ENCODE results near the gene VRTN.
"Not testable (repeated sequence)": the region's sequence is repeated elsewhere in the genome, so short reads cannot be mapped to it uniquely, and the experiment has no call there.

The VRTN gene

GRCh38 chr14:74348241-74348734, at the start of gene VRTN:
VRTN (plus strand) TSS chr14:74348471; CDS start chr14:74356784, 8,313 bp downstream.
- no peak for DNase-seq

GRCh38 chr14:74299061-74299545, 49.2 kb upstream of the VRTN start:
- peak; percentile 39 for DNase-seq

- DNase-seq = no peak
Observed at GRCh38 chr14:74301594-74302151, 46.6 kb upstream of the VRTN start.

- peak; percentile 68 for DNase-seq
Observed at GRCh38 chr14:74302152-74302628, 46.1 kb upstream of the VRTN start.

GRCh38 chr14:74302634-74303569, 45.4 kb upstream of the VRTN start, which contains the start of gene ABCD4:
ABCD4 (minus strand) TSS chr14:74302934; CDS start chr14:74302912, 22 bp downstream.
- DNase-seq = peak; percentile 95

GRCh38 chr14:74308695-74309094, 39.6 kb upstream of the VRTN start:
- DNase-seq = no peak

- DNase-seq = no peak
Observed at GRCh38 chr14:74309125-74310022, 38.9 kb upstream of the VRTN start.

GRCh38 chr14:74312161-74312560, 36.1 kb upstream of the VRTN start:
- DNase-seq = no peak

GRCh38 chr14:74313601-74314000, 34.7 kb upstream of the VRTN start:
- no peak for DNase-seq

GRCh38 chr14:74314576-74314975, 33.7 kb upstream of the VRTN start:
- DNase-seq = no peak

GRCh38 chr14:74324931-74325361, 23.3 kb upstream of the VRTN start:
- peak; percentile 12 for DNase-seq

GRCh38 chr14:74325446-74325845, 22.8 kb upstream of the VRTN start:
- DNase-seq = no peak

- no peak for DNase-seq
Observed at GRCh38 chr14:74326369-74327152, 21.7 kb upstream of the VRTN start.

- not testable (repeated sequence) for DNase-seq
Observed at GRCh38 chr14:74329950-74330552, 18.2 kb upstream of the VRTN start.

- DNase-seq = no peak
Observed at GRCh38 chr14:74333909-74334308, 14.4 kb upstream of the VRTN start.

GRCh38 chr14:74346341-74346740, 1.9 kb upstream of the VRTN start:
- no peak for DNase-seq

- no peak for DNase-seq
Observed at GRCh38 chr14:74347097-74347794, 1.0 kb upstream of the VRTN start.

GRCh38 chr14:74347795-74348100, 523 bp upstream of the VRTN start:
- no peak for DNase-seq

- no peak for DNase-seq
Observed at GRCh38 chr14:74348735-74349463, 628 bp downstream of the VRTN start.

- DNase-seq = no peak
Observed at GRCh38 chr14:74349757-74350156, 1.5 kb downstream of the VRTN start.

All from activated CD4-positive, alpha-beta T cell treated with anti-CD3 and anti-CD28 coated beads, Interleukin-2, amount 50 U/mL, for 16 hours (primary cell).